HG03460 (cell line): ENCODE results near the gene PCP4L1.
A peak's percentile ranks its signal among the peaks of the same experiment; 100 is the strongest.
"Not testable (repeated sequence)": the region's sequence is repeated elsewhere in the genome, so short reads cannot be mapped to it uniquely, and the experiment has no call there.

ENCODE experiments used
- ATAC-seq: cut with Tn5 transposase; IDR thresholded peaks from one replicate; pipeline ENCODE4 v1.9.1; 2021; ENCODE audit not compliant: unreplicated experiment

Gene PCP4L1

GRCh38 chr1:161258439-161259344 is at the start of gene PCP4L1:
PCP4L1 (plus strand) TSS chr1:161258745; CDS start chr1:161258975, 230 bp downstream.
- no peak for ATAC-seq

GRCh38 chr1:161209790-161210409 is 48.6 kb upstream of the PCP4L1 start:
- ATAC-seq, result peak; percentile 57

GRCh38 chr1:161214369-161214768 is 44.2 kb upstream of the PCP4L1 start:
- no peak for ATAC-seq

- ATAC-seq, result no peak
Measured at GRCh38 chr1:161215076-161215475, 43.5 kb upstream of the PCP4L1 start, which contains the start of gene FCER1G. FCER1G (plus strand) TSS chr1:161215295; CDS start chr1:161215322, 27 bp downstream.

GRCh38 chr1:161216945-161217712 is 41.4 kb upstream of the PCP4L1 start:
- ATAC-seq, result peak; percentile 83

- no peak for ATAC-seq
Measured at GRCh38 chr1:161217831-161218230, 40.7 kb upstream of the PCP4L1 start.

- no peak for ATAC-seq
Measured at GRCh38 chr1:161218301-161219077, 40.1 kb upstream of the PCP4L1 start.

GRCh38 chr1:161219078-161219892 is 39.3 kb upstream of the PCP4L1 start:
- ATAC-seq, result no peak

- ATAC-seq, result no peak
Measured at GRCh38 chr1:161220002-161220401, 38.5 kb upstream of the PCP4L1 start.

- ATAC-seq, result no peak
Measured at GRCh38 chr1:161222175-161223019, 36.1 kb upstream of the PCP4L1 start.

- no peak for ATAC-seq
Measured at GRCh38 chr1:161223805-161224694, 34.5 kb upstream of the PCP4L1 start.

- not testable (repeated sequence) for ATAC-seq
Measured at GRCh38 chr1:161224695-161225087, 33.9 kb upstream of the PCP4L1 start.

GRCh38 chr1:161225178-161225533 is 33.4 kb upstream of the PCP4L1 start:
- no peak for ATAC-seq

GRCh38 chr1:161225534-161226319 is 32.8 kb upstream of the PCP4L1 start, which contains the start of gene TOMM40L:
TOMM40L (plus strand) TSS chr1:161226060; CDS start chr1:161226490, 430 bp downstream.
- peak; percentile 92 for ATAC-seq

- no peak for ATAC-seq
Measured at GRCh38 chr1:161226320-161226711, 32.2 kb upstream of the PCP4L1 start.

GRCh38 chr1:161226759-161227158 is 31.8 kb upstream of the PCP4L1 start:
- no peak for ATAC-seq
